Loucy (cell line): Measurements from ENCODE around the gene KLKB1.

ENCODE experiments used
- EZH2phosphoT487 ChIP-seq: fragments of 200-600 bp; IDR thresholded peaks from 2 replicates; pipeline ENCODE4 v1.6.1; 2018; ENCODE audit warnings: antibody characterized with exemption, mild to moderate bottlenecking, moderate library complexity, borderline replicate concordance
- TF ChIP-seq, protein P1 (sequence below): fragments of 200-600 bp; sonication (generic); conservative IDR thresholded peaks from 2 replicates; pipeline ENCODE4 v1.5.1; 2014; ENCODE audit warnings: mild to moderate bottlenecking, antibody characterized with exemption, low read length

DNA sequence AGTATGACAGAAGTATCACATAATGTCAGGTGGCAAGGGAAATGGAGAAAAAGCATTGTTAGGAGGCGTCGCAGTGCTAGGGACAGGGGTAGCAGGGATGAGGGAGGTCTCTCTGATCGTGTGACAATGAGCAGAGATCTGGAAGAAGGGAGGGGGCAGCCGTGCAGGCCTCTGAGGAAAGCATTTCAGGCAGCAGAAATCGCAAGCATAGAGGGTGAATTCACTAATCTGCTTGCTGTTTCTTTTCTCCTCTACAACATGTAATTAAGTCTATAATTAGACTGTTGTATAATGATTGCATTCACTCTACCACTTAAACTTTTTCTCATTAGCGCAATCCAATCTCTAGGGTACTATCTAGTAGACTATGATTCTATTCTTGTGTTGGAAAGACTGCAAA, 26.8 kb upstream of the KLKB1 start:
- TF ChIP-seq, protein P1, sequence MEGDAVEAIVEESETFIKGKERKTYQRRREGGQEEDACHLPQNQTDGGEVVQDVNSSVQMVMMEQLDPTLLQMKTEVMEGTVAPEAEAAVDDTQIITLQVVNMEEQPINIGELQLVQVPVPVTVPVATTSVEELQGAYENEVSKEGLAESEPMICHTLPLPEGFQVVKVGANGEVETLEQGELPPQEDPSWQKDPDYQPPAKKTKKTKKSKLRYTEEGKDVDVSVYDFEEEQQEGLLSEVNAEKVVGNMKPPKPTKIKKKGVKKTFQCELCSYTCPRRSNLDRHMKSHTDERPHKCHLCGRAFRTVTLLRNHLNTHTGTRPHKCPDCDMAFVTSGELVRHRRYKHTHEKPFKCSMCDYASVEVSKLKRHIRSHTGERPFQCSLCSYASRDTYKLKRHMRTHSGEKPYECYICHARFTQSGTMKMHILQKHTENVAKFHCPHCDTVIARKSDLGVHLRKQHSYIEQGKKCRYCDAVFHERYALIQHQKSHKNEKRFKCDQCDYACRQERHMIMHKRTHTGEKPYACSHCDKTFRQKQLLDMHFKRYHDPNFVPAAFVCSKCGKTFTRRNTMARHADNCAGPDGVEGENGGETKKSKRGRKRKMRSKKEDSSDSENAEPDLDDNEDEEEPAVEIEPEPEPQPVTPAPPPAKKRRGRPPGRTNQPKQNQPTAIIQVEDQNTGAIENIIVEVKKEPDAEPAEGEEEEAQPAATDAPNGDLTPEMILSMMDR = no peak
- TF ChIP-seq EZH2phosphoT487 = no peak
